KG1 (cell line): ENCODE measurements around the gene RNASE4.
"Not testable (repeated sequence)": the region's sequence is repeated elsewhere in the genome, so short reads cannot be mapped to it uniquely, and the experiment has no call there.

ENCODE experiments used
- DNase-seq: peaks from one replicate; lab custom pipeline; 2025; lab: John Stamatoyannopoulos, UW

The RNASE4 gene

DNA sequence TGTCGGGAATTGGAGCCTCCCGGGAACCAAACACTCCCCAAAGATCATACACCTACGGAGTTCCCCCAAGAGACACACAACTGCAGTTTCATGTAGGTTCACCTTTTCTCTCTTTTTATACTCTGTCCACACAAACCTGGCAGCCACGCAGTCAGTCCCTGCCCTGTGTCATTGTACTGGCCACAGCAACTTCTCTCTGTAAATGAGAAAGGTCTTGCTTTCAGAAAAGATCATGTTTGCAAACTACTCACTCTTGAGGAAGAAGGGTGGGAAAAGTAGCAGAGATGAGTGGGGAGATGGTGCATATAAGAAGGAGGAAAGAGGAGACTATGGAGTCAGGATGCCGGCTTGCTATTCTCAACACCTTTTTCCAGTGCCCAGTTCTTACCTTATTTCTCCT lies 14.6 kb downstream of the RNASE4 start:
- no peak for DNase-seq

DNA sequence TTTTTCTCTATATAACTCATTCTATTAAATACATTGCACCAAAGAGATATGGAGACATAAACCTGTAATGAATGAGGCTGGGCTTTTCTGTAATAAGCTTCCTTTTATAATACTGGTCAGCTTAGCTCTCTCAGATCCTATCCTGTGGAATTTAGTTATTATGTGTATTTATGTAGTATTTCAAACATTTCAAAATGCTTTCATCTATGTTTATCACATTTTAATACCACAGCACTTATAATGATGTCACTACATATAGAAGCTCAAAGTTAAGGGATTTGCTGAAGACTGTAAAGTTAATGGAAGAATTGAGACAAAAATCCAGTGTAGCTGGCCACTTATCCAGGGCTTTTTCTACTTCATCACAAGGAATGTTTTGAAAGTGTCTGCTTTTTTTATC lies 15.6 kb downstream of the RNASE4 start:
- no peak for DNase-seq

DNA sequence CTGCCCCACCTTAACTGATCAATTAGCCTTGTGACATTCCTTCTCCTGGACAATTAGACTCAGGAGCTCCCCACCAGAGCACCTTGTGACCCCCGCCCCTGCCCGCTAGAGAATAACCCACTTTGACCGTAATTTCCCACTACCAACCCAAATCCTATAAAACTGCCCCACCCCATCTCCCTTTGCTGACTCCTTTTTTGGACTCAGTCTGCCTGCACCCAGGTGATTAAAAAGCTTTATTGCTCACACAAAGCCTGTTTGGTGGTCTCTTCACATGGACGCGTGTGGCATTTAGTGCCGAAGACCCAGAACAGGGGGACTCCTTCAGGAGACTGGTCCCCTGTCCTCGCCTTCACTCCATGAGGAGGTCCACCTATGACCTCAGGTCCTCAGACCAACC lies 16.6 kb downstream of the RNASE4 start:
- DNase-seq, result not testable (repeated sequence)

- no peak for DNase-seq
Measured at GRCh38 chr14:20706657-20707355, 22.4 kb downstream of the RNASE4 start.

DNA sequence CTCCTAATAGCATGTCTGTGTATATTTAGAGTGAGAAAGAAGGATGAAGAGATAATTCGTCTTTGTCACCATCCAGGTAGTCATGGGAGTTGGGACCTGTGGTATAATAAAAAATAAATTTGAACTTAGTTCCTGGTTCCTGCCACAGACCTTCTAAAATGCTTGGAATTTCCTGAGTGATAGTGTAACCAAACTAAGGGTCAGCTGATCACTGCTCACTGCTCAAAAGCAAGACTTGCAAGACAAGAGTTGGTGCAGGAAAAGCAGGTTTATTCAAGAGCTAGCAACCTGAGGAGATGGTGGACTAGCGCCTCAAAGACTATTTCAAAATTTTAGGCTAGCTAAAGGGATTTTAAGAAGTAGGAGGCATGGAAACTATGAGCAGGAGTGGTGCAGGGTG lies 23.3 kb downstream of the RNASE4 start:
- DNase-seq, result no peak

DNA sequence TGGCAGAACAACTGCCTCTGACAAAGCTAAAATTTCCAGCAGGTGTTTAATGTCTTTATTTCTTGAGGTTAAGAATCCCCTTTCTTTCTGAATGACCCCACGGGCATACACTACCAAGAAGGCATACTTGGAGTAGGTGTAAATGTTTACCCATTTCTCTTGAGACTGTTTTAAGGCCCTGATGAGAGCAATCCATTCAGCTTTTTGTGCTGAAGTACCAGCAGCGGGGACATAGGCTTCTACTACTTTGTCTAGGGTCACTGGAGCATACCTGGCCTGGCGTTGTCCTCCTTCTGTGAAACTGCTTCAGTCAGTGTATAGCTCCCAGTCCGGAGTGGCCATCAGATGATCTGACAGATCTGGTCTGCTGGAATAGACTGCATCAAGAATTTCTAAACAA lies 26.9 kb downstream of the RNASE4 start:
- DNase-seq, result no peak

DNA sequence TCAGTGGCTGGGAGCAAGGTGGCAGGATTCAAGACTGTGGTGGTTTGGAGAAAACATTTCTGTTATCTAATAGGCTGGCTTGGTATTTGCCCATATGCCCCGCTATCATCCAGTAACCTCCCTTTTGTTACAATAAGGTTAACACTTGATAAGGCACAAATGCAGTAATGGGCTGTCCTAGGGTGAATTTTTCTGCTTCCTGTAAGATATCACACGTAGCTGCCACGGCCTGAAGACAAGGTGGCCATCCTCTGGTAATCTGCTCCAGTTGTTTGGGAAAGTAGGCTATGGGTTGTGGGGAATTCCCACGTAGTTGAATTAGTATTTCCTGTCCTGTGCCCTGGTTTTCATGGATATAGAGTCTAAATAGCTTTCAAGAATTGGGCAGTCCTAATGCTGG lies 27.3 kb downstream of the RNASE4 start:
- no peak for DNase-seq

DNA sequence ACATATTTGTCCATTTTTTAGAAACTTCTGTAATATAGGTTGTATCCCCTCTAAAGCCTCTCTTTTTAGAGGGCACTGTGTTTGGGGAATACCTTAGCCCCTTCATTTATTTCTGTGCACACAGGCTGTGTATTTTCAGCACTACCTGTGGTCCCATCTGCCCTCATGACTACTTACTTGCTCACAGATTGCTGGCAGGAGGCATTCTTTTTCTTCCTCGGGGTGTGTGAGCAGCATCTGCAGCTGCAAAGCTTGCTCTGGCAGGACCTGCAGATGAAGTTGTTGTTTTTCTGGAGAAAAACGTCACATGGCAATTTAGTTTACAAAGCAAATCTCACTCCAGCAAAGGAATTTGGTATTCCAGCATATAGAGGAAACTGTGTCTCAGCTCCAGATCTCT lies 28.5 kb downstream of the RNASE4 start:
- DNase-seq, result no peak

- no peak for DNase-seq
Measured at GRCh38 chr14:20714593-20715250, 30.4 kb downstream of the RNASE4 start.

GRCh38 chr14:20719777-20720176 lies 35.4 kb downstream of the RNASE4 start:
- DNase-seq, result no peak

DNA sequence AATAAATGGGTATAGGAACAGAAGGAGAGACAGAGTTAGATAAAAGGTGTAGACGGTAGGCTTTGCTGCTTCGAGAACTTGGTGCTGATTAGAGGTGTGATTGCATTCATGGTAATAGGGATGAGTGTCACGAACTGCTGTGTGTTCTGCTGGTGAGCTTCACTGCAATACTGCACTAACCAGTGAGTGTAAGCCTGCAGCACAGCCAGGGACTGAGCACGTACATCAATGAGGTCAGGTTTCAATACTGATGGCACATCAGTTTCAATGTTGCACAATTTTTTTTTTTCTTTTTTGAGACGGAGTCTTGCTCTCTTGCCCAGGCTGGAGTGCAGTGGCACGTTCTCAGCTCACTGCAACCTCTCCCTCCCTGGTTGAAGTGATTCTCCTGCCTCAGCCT lies 36.4 kb downstream of the RNASE4 start:
- DNase-seq, result no peak

- no peak for DNase-seq
Measured at GRCh38 chr14:20722016-20722415, 37.7 kb downstream of the RNASE4 start.

DNA sequence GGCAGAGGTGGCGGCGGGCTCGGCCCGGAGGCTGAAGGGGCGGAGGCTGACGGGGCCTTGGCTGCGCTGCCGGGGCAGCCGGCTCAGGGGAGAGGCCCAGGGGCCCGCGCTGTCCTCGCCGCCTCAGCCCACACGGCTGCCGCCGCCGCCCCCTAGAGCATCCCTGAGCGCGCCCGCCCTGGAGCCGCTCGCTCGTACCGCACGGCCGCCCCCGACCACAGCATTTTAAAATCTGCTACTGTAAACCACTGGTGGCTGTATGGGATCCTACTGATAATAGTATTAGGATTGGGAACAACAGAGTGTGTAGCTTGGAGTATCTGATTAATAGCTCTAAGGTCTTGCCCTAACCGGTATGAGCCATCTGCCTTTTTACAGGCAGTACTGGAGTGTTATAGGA lies 39.1 kb downstream of the RNASE4 start:
- DNase-seq, result no peak

DNA sequence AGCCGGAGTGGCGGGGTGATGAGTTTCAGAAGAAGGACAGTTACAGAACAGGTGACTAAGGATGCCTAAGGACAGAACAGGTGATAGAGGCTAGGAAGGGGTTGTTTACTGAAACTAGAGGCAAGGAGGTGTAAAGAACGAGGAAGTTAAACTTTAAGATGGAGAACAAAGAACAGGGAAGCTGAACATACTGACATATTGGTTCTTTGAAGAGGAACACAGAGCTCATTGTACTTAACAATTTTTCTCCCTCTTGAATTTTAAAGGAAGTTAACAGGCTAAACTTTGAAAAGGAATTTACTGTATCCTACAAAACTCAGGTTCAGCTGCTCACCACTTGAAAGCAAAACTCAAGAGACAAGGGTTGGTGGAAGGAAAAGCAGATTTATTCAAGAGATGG lies 41.8 kb downstream of the RNASE4 start:
- not testable (repeated sequence) for DNase-seq

DNA sequence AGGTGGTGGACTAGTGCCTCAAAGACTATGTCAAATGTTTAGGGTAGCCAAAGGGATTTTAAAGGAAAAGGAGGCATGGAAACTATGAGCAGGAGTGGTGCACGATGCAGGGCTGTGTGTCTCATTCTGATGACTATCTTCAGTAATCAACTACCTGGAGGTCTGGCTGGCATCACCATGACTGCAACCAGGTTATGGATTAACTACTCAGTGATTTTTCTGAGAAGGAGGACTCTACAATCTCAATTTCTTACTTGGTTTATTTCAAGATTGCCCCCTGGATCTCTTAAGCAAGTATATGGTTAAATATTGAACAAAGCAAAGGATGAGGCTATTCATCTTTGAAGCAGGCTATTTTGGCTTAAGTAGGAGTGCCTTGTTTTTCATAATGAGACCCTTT lies 42.2 kb downstream of the RNASE4 start:
- DNase-seq, result no peak

- DNase-seq, result no peak
Measured at GRCh38 chr14:20730891-20731290, 46.5 kb downstream of the RNASE4 start.

DNA sequence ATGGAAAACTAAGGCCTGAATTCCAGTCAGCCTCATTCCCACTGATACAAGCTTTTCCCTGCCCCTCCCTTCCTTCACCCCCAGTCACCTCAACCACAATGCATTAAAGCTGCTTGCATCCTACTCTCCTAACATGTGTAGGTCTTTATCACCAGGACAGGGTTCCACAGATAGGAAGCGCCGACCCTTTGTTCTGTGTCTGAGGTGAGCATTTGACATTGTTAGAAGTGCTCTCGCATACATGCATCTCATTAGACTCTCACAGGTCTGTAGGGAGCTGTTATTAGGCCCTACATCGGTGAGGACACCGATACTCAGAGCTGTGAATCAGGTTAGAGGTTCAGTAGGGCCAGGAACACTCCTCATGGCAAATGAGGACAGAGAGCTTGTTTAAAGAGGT lies 48.1 kb downstream of the RNASE4 start:
- DNase-seq, result no peak

GRCh38 chr14:20732979-20733635 lies 48.7 kb downstream of the RNASE4 start:
- no peak for DNase-seq

DNA sequence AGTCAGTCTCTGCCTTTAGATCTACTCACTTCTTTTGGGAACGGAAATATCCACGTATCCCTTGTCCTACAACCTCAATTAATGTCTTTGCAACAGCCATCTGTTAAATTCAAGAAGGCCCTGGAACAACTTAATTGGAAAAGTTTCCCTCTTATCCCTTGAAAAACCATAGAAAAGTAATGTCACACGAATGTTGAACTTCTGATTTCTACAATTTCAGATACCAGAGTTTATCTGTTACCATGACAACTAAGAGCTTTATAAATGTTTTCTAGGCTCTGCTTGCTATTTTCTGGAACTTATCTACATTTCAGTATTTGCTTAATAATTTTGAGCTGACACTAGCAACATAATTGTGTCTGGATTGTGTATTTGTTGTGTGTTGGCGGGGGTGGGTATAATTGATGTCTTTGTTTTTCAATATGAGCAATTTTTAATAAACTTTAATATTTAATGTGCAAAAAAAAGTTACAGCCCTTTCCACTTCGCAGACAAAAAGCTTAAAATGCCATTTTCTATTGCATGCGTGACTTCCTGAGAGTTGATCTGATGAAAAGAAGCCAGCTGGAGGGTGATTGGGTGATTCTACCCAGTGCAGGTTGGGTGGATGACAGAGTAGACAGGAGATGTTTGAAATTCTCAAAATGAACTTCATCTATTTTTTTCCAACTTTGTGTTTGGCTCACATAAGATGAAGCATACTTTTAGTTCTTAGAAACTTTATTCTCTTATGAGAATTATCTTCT lies 49.5 kb downstream of the RNASE4 start:
- no peak for DNase-seq

DNA sequence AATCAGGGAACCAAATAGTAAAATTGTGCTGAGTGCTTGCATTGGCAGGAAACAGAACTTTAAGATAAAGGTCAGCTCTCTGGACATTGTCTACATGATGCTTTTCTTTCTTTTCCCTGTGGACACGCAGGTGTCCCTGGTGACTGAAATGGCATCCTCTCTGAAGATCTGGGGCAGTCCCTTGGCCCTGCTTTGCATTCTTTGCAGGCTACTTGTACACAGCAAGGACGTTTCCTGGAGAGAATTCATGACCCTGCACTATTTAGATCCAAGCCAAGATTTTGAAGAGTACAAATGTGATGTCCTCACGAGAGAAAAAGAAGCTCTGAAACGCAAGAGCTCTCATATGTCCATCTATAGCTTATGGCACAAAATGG lies 50.1 kb downstream of the RNASE4 start:
- DNase-seq, result no peak

DNA sequence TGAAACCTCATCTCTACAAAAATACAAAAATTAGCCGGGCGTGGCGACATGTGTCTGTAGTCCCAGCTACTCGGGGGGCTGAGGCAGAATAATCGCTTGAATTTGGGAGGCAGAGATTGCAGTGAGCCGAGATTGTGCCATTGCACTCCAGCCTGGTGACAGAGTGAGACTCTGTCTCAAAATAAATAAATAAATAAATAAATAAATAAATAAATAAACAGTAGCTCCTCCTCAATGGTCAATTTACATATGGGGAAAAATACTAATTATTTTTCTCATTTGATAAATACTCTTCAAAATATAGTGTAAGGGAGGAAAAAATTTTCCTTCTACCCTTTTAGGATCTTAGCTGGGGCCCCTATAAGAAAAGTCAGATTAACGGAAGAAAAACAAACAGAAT lies 53.9 kb downstream of the RNASE4 start:
- not testable (repeated sequence) for DNase-seq

- no peak for DNase-seq
Measured at GRCh38 chr14:20742132-20742531, 57.8 kb downstream of the RNASE4 start.

DNA sequence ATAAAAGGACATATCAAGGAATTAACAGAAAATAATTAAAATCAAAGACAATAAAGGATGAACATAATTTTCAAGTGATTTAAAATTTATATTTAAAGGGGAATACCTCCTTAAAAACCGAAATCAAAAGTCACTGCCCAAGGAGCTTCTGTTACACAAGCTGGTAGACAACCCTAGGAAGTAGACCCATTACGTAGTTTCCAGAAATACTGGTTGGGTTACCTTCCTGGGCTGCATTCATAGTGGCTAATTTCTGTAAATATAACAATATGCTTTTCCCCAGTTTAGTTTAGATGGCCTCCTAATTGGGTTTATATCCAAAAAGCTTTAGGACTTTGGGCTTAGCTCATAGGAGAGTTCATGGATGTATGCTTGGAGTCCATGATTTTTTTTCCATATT lies 59.2 kb downstream of the RNASE4 start:
- DNase-seq, result no peak
